ENCODE measurements around the gene HAUS7.

HAUS7 gene

GRCh38 chrX:153482376-153483015 lies 12.1 kb upstream of the HAUS7 start:
- no peak for ATAC-seq
- TF ChIP-seq SNAI2 (CRISPR knock-in tag; IDR thresholded peaks at IDR 0.05): no peak
- TF ChIP-seq ZC3H10 (CRISPR knock-in tag; IDR thresholded peaks at IDR 0.05): no peak
- TF ChIP-seq RARB (CRISPR knock-in tag; IDR thresholded peaks at IDR 0.05): no peak
- no peak for TF ChIP-seq ESRRG (CRISPR knock-in tag; IDR thresholded peaks at IDR 0.05)
- TF ChIP-seq PATZ1 (CRISPR knock-in tag; IDR thresholded peaks at IDR 0.05; ENCODE audit: borderline replicate concordance): no peak
- TF ChIP-seq CSRNP3 (CRISPR knock-in tag; IDR thresholded peaks at IDR 0.05): no peak
- TF ChIP-seq POU6F1 (CRISPR knock-in tag; IDR thresholded peaks at IDR 0.05; ENCODE audit: borderline replicate concordance, low read depth): no peak
- no peak for TF ChIP-seq ISL1 (CRISPR knock-in tag; IDR thresholded peaks at IDR 0.05)
- TF ChIP-seq ZFP30 (CRISPR knock-in tag; IDR thresholded peaks at IDR 0.05): no peak
- TF ChIP-seq TCF4 (CRISPR knock-in tag; IDR thresholded peaks at IDR 0.05; ENCODE audit: borderline replicate concordance): no peak
- TF ChIP-seq ZNF8 (CRISPR knock-in tag; IDR thresholded peaks at IDR 0.05): no peak
- TF ChIP-seq ZNF70 (CRISPR knock-in tag; IDR thresholded peaks at IDR 0.05): no peak
- no peak for TF ChIP-seq ARNTL (CRISPR knock-in tag; IDR thresholded peaks at IDR 0.05; ENCODE audit: borderline replicate concordance, low read depth)
- no peak for TF ChIP-seq ZFP3 (CRISPR knock-in tag; IDR thresholded peaks at IDR 0.05)
- TF ChIP-seq OSR1 (CRISPR knock-in tag; IDR thresholded peaks at IDR 0.05): no peak
- TF ChIP-seq CREB5 (CRISPR knock-in tag; IDR thresholded peaks at IDR 0.05; ENCODE audit: low read depth): no peak

- ATAC-seq: no peak
- TF ChIP-seq ESRRG (CRISPR knock-in tag; IDR thresholded peaks at IDR 0.05) (no peak), CSRNP3 (CRISPR knock-in tag; IDR thresholded peaks at IDR 0.05) (no peak), ZNF565 (CRISPR knock-in tag; conservative IDR thresholded peaks at IDR 0.05; ENCODE audit: low read depth) (no peak), GLIS3 (CRISPR knock-in tag; IDR thresholded peaks at IDR 0.05) (no peak), TSHZ2 (CRISPR knock-in tag; IDR thresholded peaks at IDR 0.05) (no peak), BACH2 (CRISPR knock-in tag; IDR thresholded peaks at IDR 0.05; ENCODE audit: borderline replicate concordance) (no peak)
These were observed 10.7 kb upstream of the HAUS7 start for GRCh38 chrX:153481043-153481442.
